Ammon's horn (tissue), 1 donor: ENCODE results near the gene COL4A1.

Source experiments
- DNase-seq: peaks from one replicate; pipeline ENCODE4 v3.0.0-alpha.2; 2016; ENCODE audit warnings: low spot score

The COL4A1 gene

DNA sequence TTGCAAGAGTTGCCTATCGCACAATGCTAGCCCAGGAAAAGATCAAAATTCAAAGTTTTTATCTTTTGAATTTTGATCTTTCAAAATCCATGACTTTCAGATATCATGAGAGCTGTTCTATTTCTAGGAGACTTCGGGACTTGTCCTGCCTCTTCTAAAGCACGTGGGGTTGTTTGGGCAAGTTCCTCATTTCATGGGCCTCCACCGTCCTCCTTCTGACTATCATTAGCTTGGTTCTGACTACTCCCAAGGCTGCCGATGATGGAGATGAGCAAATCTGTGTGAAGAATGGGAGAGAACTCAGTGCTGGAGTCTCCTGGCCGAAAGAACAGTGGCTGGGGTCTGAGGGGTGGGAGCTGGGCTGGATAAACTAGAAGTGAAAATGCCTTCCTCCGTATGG, 86.5 kb downstream of the COL4A1 start:
- no peak for DNase-seq

DNA sequence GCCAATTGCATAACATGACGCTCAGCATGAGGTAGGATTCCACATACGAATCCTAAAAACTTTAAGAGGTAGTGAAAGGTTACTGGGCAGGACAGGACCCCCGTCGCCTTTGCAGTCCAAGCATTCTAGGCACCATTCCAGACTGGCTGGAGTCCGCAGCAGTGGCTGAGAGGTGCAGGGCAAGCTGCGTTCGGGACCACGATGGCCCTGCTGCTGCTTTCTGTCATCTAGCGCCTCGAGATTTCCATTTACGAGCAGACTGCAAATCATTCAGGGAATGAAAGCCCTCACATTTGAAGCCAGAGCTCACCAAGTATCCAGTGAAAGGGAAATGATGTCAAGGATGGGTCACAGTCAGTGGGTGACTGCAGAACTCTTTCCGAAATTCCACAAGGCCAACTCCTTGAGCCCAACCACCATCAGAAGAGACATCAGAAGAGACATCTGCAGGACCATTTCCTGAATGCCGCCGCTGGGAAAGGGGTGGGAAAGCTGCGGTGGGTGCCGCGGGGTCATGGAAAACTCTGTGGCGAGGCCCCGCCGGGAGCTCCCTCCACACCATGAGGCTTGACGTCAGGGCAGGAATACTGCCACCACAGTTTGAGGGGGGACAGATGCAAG, 88.3 kb downstream of the COL4A1 start:
- no peak for DNase-seq

DNA sequence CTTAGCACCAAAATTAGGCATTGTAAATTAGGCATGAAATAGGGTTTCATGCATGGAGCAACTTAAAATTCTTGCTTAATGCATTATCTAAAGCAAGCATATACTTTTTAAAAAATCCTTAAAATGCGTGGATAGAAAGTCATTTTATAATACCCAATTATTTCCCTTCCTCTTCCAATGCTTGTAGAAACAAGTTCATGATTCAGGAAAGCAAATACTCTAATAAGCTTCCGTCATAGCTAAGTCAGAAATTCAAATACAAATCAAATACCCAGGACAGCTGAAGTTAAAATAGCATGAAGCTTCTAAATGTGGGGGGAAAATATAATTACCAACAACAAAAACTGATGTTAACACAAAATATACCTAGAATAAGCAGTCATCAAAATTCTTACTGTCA, 89.1 kb downstream of the COL4A1 start:
- DNase-seq = no peak

- no peak for DNase-seq
Observed at GRCh38 chr13:110217085-110217484, 89.9 kb downstream of the COL4A1 start.

DNA sequence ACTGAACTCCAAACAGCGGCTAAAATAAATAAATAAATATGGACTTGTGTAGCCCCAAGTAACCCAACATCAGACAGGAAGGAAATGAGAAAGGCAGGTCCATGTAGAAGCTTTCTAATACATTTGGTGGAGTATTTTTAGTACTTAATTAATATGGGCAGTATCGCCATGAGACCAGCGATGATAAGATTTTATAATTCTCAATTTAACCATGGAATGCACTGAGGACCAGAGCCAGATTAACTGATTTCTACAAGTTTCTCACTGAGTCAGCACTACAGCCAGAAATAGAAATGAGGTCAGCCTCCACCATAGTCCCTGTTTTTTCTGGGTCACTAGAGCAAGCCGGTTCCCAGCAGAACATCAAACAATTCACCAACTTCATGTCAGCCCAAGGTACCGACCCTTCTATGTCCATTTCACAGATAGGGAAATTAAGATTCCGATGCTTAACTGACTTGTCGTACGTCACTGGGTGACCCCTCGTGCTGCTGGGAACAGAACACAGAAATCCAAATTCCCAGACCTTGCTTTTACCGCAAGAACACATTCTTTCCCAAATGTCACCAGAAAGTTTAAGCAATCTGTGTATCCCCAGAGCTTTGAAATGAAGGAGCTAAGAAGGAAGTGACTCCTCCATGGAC, 90.4 kb downstream of the COL4A1 start:
- DNase-seq = no peak

GRCh38 chr13:110216006-110216397, 91.0 kb downstream of the COL4A1 start:
- no peak for DNase-seq

DNA sequence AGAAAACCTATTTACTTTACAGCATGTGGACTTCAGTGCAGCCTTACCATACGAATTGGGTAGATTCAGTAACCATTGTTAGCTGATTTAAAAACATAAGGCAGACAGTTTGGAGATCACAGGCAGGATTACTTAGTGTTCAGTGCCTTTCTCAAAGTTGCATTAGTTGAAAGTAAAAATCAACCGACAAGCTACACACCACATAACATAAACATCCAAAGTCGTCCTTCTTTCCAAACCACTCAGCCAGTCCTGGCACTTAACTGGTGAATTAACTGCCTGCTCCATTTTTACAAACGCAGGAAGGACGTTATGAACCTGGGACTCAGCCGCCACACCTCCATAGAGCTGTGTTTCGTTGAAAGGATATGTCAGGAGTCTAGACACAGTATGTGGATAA, 91.4 kb downstream of the COL4A1 start:
- no peak for DNase-seq

- no peak for DNase-seq
Observed at GRCh38 chr13:110214637-110215036, 92.3 kb downstream of the COL4A1 start.

GRCh38 chr13:110213461-110214074, 93.4 kb downstream of the COL4A1 start:
- no peak for DNase-seq

DNA sequence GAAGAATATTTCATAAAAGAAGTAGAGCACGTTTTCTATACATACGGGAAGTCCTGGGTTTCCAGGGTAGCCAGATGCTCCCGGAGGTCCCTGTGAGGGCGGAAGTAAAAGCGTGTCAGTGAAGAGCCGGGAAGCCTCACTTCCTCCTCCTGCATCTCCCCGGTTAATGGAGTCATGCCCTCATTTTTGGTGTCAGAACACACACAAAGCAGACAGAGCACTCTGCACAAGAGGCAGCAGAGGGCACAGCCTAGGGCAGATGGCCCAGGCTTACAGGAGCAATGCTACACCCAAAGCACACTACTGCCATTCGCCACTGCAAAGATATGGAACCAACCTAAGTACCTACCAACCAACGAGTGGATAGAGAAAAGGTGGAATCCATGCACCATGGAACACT, 94.4 kb downstream of the COL4A1 start:
- DNase-seq = no peak

GRCh38 chr13:110211735-110212134, 95.2 kb downstream of the COL4A1 start:
- DNase-seq = no peak

DNA sequence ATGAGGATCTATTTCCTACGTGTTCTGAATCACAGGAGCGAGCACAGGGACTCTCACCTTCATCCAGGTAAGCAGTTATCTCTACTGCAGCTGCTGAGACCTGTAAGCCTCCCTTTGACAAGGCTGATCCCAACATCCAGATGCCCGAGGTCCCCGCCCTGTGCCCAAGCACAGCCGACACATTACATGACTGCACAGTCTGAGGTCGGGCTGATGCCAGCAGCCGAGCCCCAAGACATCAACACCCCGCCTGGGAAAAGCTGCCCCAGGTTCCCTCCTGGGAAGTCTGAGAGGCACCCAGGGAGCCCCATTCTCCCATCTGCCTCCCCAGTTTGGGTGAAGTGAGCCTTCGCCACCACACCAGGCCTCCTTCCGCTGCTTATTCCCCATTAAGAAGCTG, 95.9 kb downstream of the COL4A1 start:
- DNase-seq = no peak

GRCh38 chr13:110210604-110210985, 96.4 kb downstream of the COL4A1 start:
- DNase-seq = no peak

DNA sequence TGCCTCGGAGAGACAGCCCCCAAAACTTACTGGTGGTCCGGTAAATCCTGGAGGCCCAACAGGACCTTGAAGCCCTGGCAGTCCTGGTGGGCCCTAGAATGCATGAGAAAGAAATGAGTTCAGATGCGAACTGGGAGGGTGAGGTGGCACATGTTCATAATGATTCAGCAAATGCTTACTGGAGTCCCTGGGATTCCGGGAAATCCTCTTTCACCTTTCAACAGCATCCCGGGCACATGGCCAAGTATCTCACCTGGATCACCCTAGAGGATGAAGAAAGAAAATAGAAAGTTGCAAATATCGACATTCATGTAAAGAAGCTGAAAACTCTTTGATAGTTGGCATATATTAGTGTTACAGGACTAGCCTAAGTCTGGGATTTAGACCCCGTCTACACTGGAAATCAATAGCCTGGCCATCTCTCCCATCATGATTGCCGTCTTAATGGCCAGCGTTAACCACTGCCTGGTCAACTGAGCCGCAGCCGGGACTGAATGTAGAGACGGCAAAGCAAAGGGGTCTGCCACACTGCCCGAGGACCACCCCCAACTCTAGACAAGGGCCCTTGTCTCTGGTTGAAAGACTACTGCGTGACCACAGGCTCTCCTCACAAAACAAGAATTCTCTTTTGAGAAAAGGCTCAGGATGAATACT, 96.9 kb downstream of the COL4A1 start:
- no peak for DNase-seq

- no peak for DNase-seq
Observed at GRCh38 chr13:110208116-110208515, 98.8 kb downstream of the COL4A1 start.

DNA sequence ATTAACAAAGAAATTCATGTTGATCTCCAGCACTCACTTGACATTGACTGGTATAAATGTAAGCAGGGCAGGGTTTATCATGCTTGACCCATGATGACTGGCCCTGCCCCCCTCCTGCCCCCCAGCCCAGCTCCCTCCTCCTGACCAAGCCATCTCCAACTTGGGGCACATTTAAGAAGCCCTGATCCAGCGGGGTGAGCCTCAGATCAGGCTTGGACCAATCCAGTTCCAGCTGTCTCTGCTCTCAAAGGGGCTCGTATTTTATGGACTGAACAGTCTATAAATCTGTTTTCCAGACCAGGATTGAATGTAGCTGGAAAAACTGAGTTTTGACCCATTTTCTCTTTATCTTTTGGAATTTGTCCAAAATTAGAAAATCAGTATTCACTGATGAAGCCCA, 100.0 kb downstream of the COL4A1 start:
- no peak for DNase-seq

- DNase-seq = no peak
Observed at GRCh38 chr13:110206185-110206584, 100.8 kb downstream of the COL4A1 start.

GRCh38 chr13:110201114-110201513, 105.8 kb downstream of the COL4A1 start:
- DNase-seq = no peak

- no peak for DNase-seq
Observed at GRCh38 chr13:110200276-110200870, 106.6 kb downstream of the COL4A1 start.

GRCh38 chr13:110199046-110199831, 107.7 kb downstream of the COL4A1 start:
- no peak for DNase-seq

DNA sequence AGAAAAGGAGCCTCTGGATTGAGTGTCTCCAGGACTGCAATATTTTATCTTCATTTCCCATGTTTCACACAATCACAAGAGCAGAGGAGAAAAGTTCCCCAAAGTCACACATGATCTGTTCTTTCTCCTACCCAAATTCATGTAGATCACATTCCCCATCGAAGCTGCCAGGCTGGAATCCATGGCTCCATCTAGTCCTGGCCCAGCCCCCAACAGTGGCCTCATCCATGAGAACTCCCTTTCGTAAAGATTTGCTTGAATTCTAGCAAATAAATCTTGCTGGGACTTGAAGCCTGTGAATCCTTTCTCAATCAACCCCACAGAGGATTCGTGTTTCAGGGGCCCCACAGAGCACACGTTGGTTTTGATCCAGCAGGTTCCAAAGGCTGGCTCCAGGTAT, 109.5 kb downstream of the COL4A1 start:
- DNase-seq = no peak

- DNase-seq = no peak
Observed at GRCh38 chr13:110197026-110197425, 109.9 kb downstream of the COL4A1 start.
